ENCODE results near the gene VPS16.

DNA sequence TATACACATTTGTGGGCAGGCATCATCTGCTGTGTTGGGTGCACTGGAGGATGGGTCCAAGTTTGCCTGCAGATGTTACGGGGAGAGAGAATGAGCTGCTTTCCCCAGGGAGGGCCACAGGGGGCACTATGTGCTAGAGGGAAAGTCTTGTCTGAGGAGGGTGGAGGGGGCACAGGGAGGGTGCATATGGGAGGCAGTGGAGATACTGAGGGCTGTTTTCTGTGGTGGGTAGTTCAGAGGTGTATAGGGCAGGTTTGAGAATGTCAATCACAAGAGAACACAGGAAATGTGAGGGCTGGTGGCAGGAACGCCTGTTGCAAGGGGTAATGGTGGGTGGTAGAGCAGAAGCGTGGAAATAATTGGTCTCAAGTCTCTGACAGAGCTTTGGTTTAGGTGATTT is 25.1 kb downstream of the VPS16 start:
- TF ChIP-seq, protein P1, sequence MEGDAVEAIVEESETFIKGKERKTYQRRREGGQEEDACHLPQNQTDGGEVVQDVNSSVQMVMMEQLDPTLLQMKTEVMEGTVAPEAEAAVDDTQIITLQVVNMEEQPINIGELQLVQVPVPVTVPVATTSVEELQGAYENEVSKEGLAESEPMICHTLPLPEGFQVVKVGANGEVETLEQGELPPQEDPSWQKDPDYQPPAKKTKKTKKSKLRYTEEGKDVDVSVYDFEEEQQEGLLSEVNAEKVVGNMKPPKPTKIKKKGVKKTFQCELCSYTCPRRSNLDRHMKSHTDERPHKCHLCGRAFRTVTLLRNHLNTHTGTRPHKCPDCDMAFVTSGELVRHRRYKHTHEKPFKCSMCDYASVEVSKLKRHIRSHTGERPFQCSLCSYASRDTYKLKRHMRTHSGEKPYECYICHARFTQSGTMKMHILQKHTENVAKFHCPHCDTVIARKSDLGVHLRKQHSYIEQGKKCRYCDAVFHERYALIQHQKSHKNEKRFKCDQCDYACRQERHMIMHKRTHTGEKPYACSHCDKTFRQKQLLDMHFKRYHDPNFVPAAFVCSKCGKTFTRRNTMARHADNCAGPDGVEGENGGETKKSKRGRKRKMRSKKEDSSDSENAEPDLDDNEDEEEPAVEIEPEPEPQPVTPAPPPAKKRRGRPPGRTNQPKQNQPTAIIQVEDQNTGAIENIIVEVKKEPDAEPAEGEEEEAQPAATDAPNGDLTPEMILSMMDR (IDR thresholded peaks at IDR 0.05) = no peak
- TF ChIP-seq POLR2A (IDR thresholded peaks at IDR 0.05) (no peak), POLR2AphosphoS5 (IDR thresholded peaks at IDR 0.05) (no peak)

All from stomach (tissue), 4 donors.